HG03196 (cell line): ENCODE data around the gene CRYBG3.

ENCODE experiments used
- ATAC-seq: cut with Tn5 transposase; IDR thresholded peaks from one replicate; pipeline ENCODE4 v1.9.1; 2021; ENCODE audit not compliant: unreplicated experiment

The CRYBG3 gene

DNA sequence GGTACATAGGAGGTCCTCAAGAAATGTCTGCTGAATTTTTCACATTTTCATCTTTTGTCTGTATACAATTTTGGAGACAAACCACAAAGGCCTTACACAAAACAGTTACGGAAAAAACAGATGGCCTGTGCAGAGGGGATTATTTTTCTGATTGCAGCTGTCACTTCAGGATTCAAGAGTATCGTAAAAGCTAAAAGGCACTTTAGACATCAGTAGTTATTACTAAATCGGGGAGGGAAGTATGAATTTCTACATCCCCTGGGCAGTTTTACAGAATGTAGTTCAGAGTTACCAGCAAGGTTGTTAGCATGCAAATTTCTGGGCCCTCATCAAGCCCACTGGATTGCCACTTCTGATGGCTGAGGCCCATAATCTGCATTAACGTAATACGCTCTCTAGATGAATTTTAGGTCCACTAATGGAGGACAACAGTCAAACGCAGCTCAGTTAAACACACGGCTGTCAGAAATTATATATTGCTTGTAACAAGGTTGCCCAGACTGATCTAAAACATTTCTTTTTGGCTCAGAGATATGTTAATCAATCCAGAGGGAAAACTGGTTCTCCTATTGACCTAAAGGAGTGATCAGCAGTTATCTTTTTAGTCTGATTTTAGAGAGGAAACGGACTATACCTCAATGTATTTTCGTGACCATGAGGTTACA is 149.3 kb downstream of the CRYBG3 start:
- ATAC-seq, result no peak

DNA sequence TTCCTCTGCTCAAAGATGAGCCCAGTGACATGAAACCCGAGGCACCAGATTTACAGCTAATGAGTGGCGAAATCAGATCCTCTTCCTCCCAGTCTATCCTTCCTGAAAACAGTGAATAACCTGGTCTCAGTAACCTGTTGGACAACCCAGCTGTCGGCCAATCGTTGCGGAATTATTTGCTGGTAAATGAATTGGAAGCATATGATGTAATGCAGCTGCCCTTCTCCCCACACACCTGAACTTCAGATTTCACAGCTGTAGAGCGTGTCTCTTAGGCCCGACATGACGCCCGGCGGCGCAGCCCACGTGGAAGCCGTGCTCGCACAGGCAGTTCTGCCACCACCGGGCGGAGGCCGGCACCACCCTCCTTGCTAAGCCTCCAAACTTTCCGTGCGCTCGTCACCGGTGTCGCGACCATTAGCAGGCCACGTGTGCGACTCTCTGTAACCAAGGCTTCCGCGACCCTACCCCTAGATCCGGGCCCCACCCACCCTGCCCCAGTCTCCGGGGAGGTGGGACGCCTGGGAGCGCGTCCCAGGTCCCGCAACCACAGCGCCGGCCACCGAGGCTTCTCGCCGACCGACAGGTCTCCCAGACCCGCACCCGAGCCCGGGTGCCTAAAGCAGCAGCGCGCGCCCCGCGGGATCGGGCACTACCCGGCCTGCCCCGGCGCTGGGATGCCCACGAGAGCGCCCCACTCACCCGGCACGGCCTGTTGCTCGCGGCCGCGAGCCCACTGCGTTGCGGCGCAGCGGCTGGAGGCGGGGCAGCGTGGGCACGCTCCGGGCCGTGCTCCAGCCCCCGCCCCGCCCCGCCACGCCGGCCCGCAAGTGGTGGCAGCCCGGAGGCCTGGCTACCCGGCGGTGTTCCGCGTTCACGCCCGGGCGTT is 150.1 kb downstream of the CRYBG3 start, which contains the start of gene RIOX2:
Gene RIOX2 (minus strand): TSS at position 753 of the 889 bp plus-strand sequence. CDS start 4,838 bp downstream, outside the sequence.
- ATAC-seq, result peak; percentile 90

DNA sequence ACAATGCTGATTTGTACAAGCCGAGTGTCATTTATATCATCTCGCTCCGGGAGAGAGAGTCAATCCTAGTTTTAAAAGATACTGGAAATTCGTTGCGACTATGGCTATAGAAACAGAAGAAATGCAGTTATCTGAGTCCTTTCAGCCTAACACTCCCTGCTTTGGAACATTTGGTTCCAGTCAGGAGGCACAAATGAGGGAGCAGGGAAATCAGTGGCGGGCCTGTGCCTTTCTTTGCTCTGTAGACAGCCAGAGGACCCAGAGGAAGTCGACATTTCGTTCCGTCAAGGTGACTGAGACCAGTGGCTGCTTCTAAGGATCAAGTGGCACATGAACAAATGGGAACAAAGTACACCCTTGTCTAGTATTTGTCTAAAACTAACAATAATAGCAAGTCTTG is 151.2 kb downstream of the CRYBG3 start:
- no peak for ATAC-seq

DNA sequence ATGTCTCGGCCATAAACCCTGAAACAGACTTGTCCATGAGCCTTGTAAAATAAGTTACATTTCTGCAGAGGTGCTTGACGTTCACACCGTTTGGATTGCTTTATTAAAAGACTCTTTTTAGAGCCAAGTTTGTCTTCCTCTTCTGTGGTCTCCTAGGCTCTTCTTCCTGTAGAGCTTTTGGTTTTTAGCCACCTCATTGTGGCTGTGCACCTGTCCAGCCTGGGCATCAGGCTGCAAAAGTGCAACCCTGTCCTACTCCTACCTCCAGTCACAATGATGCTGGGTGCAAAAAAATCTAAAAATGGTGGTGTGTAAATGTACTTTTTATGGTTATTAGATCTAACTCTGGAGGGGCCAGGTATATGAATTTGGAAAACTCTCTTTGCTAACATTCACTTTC is 153.2 kb downstream of the CRYBG3 start:
- ATAC-seq, result no peak

DNA sequence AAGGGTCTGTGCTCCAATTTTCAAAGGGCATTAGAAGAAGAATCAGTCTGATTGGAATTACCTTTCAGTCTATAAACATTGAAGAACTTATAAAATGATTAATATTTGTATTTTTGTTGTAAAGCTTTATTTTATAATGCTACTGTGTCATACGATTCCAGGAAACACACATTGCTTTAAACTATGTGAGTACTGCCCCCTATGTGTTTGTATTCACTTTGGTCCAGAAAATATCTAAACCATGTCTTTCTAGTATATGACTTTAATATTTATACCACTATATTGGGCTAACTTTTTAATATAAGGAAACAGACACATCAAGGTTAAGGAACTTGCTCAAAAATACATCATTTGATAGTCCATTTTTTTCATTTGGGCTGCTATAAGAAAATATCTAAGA is 153.7 kb downstream of the CRYBG3 start:
- no peak for ATAC-seq

DNA sequence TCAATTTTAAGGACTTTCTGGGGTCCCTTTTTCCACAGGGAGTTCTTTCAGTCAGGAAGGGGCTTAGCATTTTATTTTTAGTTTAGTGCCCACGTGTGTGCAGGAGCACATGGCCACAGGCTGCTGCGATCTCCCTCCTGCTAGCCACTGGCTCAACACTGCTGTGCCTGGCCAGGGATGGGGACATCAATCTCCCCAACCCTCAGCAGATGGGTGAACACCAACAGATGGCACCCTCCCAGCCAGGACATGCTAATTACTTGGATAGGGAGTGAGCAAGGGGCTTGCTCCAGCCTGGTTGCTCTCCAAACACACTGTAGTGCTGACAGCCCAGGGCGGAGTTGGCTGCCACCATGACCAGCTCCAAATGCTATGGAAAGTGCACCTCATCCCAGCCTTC is 157.8 kb downstream of the CRYBG3 start:
- ATAC-seq, result no peak

DNA sequence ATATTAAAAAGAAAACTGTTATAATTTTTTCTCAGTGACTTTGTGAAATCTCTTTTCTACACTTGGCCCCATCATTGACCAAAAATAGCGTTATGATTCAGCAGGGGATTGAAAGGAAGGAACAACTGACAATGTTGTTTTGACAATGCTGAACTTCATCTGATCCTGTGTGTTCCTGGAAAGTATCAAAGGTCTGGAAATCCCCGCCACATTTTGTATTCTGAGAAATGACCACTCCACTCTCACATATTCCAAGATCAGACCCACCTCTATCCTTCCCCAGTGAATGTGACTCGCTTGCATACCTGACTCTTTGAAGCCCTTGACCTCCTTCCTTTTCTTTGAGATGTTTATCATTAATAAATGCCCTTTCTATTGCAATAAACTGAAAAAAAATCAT is 160.1 kb downstream of the CRYBG3 start:
- ATAC-seq, result no peak

DNA sequence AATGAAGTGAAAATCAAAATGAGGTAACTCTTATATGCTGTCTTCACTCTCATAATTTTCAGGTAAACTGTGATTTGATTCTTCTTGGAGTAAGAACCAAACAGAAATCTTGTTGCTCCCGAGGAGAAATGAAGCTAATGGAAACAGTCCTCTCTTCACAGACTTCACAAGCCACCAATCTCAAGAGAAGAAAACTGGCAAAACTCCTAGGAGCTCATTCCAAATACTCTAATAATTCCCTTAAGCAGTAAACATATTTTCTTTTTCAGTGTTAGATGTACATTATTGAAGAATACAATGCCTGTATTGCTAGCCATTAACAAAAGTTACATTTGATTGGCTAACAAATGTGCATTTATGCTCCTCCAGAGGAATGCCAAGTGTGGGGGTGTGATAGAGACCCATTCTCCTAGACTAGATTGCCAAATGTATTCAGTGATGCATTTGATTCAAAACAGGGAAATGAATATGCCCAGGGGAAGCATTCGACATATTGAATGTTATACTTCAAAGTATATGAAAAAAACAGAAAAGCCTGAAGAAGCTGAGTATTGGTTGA is 162.2 kb downstream of the CRYBG3 start:
- no peak for ATAC-seq

DNA sequence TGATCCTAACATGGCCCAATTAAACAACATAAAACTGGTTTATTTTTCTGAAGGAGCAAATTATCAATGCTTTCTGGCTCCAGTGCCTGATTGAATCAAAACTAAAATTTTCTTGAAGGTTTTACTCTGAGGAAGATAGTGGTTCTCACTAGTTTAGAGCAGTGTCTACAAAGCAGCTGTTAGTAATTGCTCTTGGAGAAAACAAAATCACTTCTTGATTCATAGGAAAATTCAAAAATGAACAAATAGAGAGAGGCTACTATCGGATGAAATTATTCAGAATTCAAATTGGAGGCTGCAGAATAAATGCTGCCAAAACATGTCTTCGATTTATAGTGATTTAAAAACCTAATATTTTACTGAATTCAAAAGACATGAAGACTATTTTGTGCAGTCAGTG is 165.5 kb downstream of the CRYBG3 start:
- ATAC-seq, result no peak

DNA sequence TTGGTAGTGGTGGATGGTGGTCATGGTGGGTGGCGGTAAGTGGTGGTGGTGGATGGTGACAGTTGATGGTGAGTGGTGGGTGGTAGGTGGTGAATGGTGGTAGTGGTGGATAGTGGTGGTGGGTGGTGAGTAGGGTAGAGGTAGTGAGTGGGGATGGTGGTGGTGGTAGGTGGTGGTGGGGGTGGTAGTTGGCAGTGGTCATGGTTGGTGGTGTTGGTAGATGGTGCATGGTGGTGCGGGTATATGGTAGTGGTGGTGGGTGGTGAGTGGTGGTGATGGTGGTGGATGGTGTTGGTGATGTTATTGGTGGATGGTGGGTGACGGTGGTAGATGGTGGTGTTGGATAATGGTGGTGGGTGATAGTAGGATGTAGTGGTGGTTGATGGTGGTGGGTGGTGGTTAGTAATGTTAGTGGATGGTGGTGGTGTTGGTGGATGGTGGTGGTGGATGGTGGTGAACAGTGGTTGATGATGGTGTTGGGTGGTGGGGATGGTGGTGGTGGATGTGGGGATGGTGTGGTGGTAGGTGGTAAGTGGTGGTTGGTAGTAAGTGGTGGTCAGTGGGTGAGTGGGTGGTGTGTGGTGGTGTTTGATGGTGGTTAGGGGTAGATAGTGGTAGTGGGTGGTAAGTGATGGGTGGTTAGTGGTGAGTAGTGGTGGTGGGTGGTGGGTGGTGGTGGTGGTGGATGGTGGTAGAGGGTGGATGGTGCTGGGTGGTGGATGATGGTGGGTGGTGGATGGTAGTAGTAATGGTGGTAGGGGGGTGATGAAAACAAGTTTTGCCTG is 167.2 kb downstream of the CRYBG3 start:
- no peak for ATAC-seq

DNA sequence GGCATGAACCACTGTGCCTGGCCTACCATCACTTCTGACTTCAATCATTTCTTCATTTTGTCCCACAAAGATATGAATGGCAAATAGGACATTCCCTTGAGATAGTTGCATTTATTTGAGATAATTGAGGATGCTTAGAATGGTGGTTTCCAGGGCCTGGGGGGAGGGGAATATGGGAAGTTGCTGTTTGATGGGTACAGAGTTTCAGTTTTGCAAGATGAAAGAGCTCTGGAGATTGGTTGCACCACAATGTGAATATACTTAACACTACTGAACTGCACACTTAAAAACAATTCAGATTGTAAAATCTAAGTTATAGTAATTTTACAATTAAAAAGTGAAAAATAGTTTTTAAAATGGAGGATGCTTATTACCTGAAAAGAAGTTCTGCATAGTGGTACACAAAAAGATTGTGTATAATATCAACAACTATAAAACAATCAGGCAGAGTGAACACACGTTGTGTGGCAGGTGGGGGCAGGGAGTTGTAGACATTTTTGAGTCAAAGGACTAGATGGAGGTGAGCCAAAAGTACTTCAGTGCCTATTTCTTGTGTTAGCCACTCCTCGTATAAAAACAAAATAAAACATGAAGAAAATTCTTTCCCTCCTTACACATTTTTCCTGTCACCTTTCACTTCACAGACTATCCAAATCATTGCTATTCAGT is 168.9 kb downstream of the CRYBG3 start:
- no peak for ATAC-seq

DNA sequence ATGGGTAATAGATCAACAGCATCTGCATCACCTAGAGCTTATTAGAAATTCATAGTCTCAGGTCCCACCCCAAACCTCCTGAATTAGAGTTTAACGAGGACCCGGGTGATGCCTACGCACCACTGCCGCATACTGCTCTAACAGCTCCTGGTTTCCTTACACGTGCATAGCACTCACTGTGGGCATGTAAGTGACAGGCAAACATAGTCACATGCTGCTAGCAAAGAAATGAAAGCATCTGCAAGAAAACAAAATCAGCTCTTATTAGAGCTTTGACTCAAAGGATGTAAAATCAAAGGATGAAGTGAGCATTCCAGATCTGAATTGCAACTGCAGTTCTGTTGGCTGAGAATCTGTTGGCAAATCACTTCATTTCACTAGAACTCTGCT is 169.5 kb downstream of the CRYBG3 start:
- no peak for ATAC-seq

DNA sequence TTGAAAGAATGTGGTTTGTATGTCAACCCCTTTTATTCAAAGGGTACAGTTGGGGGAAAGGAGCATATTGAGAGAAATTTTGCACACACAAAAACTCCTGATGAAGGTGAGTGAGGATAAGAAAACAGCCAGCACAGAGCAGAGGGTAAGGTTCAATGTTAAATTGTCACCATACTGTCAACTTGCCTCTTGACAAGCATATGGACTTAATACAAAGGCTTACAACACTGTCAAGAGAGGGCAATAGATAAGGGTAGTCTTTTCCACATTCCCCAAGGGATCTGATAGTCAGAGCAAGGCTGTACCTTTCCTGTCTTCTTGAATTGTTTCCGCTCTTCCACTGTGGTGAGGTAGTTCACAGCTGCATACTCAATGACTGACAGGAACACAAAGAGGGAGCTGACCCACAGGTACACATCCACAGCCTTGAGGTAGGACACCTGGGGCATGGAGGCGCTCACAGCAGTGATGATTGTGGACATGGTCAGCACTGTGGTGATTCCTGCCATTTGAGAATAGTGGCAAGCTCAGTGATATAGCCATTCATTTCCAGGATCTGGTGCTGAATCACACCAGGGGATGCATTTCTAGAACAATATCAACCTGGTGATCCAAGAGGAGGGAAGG is 170.8 kb downstream of the CRYBG3 start:
- ATAC-seq, result no peak

DNA sequence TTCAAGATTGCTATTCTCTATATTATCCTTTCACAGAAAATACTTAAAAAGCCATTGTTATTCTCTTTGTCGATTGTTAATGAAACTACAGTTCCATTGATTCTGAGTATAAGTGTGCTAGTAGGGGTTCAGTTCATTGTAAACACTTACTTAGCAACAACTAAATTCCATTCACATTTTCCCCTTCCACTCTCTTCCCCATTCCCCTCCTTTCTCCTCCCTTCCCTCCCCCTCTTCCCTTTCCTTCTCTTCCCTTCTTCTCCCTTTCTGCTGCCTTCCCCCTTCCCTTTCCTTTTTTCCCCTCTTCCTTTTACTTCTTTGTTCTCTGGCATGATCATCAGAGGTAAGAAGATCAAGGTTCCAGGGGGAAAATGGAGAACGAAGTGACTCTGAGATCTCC is 171.7 kb downstream of the CRYBG3 start:
- ATAC-seq, result no peak

DNA sequence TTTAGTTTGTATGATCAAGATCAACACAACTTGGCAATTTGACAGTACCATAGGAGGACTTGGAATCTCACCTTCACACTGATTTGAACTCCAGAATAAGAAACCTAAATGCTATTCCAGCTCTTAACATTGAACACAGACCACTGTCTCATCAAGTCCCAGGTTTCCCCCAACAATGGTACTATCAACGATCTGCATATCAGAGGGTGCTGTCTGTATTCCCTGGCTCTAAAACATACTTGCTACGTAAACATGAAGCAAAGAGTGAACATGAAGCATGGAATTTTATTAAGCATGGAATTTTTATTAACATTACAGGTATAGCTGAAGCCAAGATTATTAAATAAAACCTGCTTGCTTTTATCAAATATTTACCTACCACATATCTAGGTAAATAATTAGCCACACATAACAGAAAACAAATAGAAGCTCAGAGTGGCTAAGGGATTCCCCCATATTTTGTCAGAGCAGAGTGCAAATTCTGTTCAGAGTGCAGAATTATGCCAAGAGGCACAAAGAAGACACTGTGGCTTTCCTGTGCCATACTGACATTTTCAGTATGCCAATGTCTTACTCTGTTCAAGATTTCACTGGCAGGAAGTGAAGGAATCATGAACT is 172.6 kb downstream of the CRYBG3 start:
- no peak for ATAC-seq
